Neural crest cell (in vitro differentiated cells): Measurements from ENCODE around the gene APBA2. TPM values are rescaled to one million over a fixed set of nuclear protein-coding genes. Genes with fewer than 3 reads are reported as not detected.
A peak's percentile ranks its signal among the peaks of the same experiment; 100 is the strongest.
"Not testable (repeated sequence)": the region's sequence is repeated elsewhere in the genome, so short reads cannot be mapped to it uniquely, and the experiment has no call there.

ENCODE experiments used
- DNase-seq: peaks from one replicate; pipeline ENCODE4 v3.0.0; 2021; ENCODE audit warnings: low read depth, mixed read lengths, low spot score
- H3K27ac Mint-ChIP-seq: one replicate; pipeline ENCODE4 v1.8.0; 2021; ENCODE audit warnings: mild to moderate bottlenecking, mixed read lengths; ENCODE audit not compliant: unreplicated experiment
- H3K27me3 Mint-ChIP-seq: 2 replicates; pipeline ENCODE4 v1.8.0; 2021; ENCODE audit warnings: low read depth, mild to moderate bottlenecking, mixed read lengths
- H3K36me3 Mint-ChIP-seq: 2 replicates; pipeline ENCODE4 v1.8.0; 2021; ENCODE audit warnings: low read depth, mild to moderate bottlenecking, mixed read lengths
- H3K4me1 Mint-ChIP-seq: 2 replicates; pipeline ENCODE4 v1.8.0; 2021; ENCODE audit warnings: mixed read lengths
- H3K4me3 Mint-ChIP-seq: one replicate; pipeline ENCODE4 v1.8.0; 2021; ENCODE audit warnings: mild to moderate bottlenecking, mixed read lengths
- H3K9me3 Mint-ChIP-seq: 2 replicates; pipeline ENCODE4 v1.8.0; 2021; ENCODE audit warnings: mixed read lengths
- total RNA-seq: library from RNA; stranded (reverse); gene quantifications from 2 replicates; pipeline ENCODE4 v1.2.1, GENCODE V29; 2021
- TF ChIP-seq, protein P1 (sequence below): fragments of 200-600 bp; sonication (generic); conservative IDR thresholded peaks from 2 replicates; pipeline ENCODE4 v1.5.0; 2021; ENCODE audit warnings: antibody characterized with exemption, mild to moderate bottlenecking

APBA2 gene
- total RNA-seq, 1 donor from 2014 or later, result 79.9 TPM

DNA sequence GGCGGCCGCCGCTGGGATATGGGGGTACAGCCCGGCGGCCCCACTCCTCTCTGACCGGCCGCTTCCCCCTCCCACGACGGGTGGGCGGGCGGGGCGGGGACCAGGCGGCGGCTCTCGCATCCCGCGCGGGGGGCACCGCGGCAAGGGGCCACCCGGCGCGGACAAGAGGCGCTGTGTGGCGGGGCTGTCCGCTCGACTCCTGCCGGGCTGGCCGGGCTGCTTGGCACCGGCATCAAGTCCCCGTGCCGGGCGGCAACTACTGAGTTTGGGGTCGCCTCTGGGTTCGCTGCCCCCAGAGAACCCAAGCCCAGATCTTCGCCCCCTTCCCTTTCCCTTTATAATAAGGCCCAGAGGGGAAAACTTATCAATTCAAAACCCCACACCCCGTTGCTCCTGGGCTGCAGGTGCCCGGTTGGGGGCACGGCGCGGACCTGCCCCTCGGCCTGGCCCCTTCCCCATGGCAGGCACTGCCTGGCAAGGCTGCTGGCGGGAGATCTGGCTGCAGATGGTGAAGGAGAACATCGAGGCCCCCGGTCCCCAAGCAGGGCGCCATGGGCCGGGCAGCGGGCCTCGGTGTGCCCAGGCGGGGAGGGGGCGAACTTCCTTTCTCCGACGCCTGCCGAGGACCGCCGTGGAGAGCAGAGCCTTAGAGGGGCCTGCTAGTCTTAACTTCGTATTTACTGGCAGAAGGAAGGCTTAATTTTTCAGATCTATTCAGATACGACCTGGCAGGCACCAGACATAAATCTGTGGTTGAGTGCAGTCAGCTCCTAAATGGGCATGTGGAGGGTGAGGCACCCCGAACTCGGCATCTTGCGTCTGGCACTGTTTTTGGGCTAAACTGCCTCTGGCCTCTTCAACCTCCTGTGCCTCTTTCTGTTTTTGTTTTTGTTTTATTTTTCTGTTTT, 911 bp downstream of the APBA2 start:
- TF ChIP-seq, protein P1, sequence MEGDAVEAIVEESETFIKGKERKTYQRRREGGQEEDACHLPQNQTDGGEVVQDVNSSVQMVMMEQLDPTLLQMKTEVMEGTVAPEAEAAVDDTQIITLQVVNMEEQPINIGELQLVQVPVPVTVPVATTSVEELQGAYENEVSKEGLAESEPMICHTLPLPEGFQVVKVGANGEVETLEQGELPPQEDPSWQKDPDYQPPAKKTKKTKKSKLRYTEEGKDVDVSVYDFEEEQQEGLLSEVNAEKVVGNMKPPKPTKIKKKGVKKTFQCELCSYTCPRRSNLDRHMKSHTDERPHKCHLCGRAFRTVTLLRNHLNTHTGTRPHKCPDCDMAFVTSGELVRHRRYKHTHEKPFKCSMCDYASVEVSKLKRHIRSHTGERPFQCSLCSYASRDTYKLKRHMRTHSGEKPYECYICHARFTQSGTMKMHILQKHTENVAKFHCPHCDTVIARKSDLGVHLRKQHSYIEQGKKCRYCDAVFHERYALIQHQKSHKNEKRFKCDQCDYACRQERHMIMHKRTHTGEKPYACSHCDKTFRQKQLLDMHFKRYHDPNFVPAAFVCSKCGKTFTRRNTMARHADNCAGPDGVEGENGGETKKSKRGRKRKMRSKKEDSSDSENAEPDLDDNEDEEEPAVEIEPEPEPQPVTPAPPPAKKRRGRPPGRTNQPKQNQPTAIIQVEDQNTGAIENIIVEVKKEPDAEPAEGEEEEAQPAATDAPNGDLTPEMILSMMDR, result no peak
- no peaks in the 10 kb centered on the region for H3K9me3 Mint-ChIP-seq
- H3K27ac Mint-ChIP-seq, result peak overlapping the region; percentile 28
- no peak for DNase-seq
- no peaks in the 10 kb centered on the region for H3K27me3 Mint-ChIP-seq
- H3K4me1 Mint-ChIP-seq, result peaks cover 47% of the 10 kb centered on the region
- no peaks in the 10 kb centered on the region for H3K36me3 Mint-ChIP-seq
- peak overlapping the region; percentile 92 for H3K4me3 Mint-ChIP-seq

DNA sequence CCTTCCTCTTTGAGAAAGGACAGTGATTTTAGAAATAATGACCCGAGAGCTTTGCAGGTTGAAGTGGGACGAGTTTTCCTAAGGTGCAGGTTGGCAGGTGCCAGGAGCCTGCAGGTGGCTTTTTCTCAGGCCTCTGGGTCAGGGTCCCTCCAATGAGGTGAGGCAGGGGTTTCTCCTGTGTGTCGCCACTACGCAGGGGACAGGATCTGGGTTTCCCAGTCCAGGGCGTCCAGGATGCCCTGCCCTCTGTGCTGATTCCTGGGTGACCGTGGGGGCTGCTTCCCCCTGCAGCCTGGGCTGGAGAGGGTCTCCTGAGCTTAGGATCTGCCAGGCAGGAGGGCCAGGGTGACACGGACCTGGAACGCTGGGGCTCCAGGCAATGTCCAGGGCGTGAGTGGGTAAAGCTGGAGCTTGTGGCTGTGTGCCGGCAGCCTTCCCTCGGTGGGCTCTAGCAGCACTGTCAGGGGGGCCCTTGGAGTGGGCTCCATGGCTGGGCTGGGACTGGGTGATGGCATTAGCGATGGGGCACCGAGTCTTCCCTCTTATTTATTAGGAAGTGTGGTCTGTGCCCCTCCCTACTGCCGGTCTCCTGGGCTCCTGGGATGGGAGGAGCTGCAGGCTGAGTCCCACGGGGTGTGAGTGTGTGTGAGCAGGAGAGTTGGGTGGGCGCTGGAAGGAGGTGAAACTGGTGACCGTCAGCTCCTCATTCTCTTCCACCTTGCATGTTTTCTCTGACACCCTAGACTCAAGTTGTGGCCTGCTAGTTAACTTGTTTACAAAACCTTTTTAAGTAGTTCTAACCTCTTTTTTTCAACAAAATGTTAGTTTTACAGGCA, 1.8 kb downstream of the APBA2 start:
- no peaks in the 10 kb centered on the region for H3K9me3 Mint-ChIP-seq
- H3K4me1 Mint-ChIP-seq, result peaks cover 42% of the 10 kb centered on the region
- TF ChIP-seq, protein P1, result no peak
- no peaks in the 10 kb centered on the region for H3K36me3 Mint-ChIP-seq
- no peak for DNase-seq
- peak overlapping the region; percentile 57 for H3K27ac Mint-ChIP-seq
- H3K27me3 Mint-ChIP-seq, result no peaks in the 10 kb centered on the region
- H3K4me3 Mint-ChIP-seq, result peak overlapping the region; percentile 92

DNA sequence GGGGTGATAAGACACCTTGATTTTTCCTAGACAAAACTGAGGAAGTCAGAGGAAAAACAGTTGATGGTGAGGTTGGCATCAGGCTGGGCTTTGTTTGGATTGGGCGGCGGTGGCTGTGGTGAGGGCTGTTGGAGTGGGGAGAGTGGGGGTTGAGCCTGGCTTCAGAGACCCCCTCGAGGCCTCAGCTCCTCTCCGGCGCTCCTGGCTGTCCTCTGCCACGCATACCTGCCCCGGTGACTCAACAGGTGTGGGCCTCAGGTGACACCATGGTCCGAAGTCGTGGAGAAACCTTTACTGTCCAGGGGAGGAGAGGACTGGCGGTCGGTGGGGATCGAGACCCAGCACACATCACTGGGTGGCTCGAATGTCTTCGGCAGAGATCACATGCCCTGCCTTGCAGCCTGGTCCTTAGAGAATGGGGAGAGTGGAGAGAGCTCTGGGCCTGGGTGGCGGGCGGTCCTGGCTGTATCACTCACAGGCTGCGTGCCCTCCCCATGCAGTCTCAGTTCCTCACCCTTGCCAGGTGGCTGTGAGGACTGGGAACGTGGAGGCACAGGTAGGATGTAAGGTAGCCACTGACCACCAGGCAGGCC, 2.6 kb downstream of the APBA2 start:
- Mint-ChIP-seq H3K27ac (peak overlapping the region; percentile 57), H3K9me3 (no peaks in the 10 kb centered on the region), H3K27me3 (no peaks in the 10 kb centered on the region), H3K4me1 (peaks cover 49% of the 10 kb centered on the region), H3K4me3 (peak overlapping the region; percentile 92), H3K36me3 (no peaks in the 10 kb centered on the region)
- TF ChIP-seq, protein P1, result no peak
- no peak for DNase-seq

DNA sequence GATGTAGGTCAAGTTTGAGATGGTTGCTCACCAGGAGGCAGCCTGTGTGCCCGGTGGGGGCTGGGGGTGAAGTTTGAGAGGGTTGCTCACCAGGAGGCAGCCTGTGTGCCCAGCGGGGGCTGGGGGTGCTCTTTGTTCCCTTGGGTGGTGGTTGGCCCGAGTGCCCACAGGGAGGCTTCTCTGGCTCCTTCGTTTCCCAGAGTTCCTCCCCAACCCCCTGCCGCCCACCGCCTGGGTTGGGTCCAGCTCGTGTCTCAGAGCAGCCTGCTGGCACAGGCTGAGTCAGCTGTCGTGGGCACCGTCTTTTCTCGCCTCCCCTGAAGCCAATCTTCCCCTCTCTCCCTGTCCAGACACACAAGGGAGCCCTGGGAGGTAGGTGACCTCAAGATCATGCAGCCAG, 3.1 kb downstream of the APBA2 start:
- DNase-seq, result no peak
- no peaks in the 10 kb centered on the region for H3K27me3 Mint-ChIP-seq
- TF ChIP-seq, protein P1, result no peak
- H3K9me3 Mint-ChIP-seq, result no peaks in the 10 kb centered on the region
- H3K4me1 Mint-ChIP-seq, result peaks cover 54% of the 10 kb centered on the region
- no peak overlapping the region for H3K27ac Mint-ChIP-seq
- H3K4me3 Mint-ChIP-seq, result no peak overlapping the region
- no peaks in the 10 kb centered on the region for H3K36me3 Mint-ChIP-seq

DNA sequence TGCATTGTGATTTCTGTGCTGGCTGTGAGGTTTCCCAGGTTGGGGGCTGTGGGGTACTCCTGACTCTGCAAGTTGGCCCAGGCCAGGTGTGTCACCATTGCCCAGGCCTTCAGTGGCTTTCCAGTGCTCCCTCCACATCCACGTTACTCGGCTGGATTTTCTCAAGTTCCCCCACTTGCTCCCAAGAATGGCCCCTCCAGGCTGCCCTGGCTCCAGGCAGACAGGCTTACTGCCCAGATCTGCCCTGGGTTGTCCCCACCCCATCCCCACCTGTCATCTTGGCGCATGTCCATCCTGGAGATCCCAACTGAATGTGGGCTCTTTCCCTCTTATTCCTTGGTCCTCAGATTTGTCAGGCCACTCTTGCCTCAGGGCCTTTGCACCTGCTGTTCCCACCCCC, 3.6 kb downstream of the APBA2 start:
- Mint-ChIP-seq H3K9me3 (no peaks in the 10 kb centered on the region), H3K4me3 (peak overlapping the region; percentile 73)

DNA sequence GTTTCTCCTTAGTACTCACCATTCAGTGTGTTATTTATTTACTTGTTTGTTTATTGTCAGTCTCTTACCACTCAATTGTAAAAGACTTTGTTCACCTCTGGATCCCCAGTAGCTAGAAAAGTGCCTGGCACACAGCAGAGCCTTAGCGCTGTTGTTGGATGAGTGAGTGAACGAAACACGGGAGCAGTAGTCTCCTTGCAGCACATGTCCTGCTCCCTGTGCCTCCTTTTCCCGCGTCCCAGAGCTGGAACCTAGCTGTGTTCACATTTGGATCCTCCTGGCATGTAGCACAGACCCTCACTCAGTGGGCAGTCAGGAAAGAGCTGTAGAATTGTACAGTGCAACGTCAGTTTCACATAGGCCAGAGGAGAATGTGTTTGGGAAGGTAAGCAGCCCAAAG, 4.1 kb downstream of the APBA2 start:
- DNase-seq, H3K27ac Mint-ChIP-seq, H3K27me3 Mint-ChIP-seq, H3K9me3 Mint-ChIP-seq, H3K36me3 Mint-ChIP-seq: not testable (repeated sequence)
- Mint-ChIP-seq H3K4me3 (peak overlapping the region; percentile 73), H3K4me1 (peaks cover 48% of the 10 kb centered on the region)

More for the DNA sequence above, 3.6 kb downstream of the APBA2 start:
- DNase-seq, result no peak
- Mint-ChIP-seq H3K36me3 (peaks cover 1% of the 10 kb centered on the region), H3K4me1 (peaks cover 51% of the 10 kb centered on the region), H3K27me3 (no peaks in the 10 kb centered on the region), H3K27ac (no peak overlapping the region)
- TF ChIP-seq, protein P1, result no peak

DNA sequence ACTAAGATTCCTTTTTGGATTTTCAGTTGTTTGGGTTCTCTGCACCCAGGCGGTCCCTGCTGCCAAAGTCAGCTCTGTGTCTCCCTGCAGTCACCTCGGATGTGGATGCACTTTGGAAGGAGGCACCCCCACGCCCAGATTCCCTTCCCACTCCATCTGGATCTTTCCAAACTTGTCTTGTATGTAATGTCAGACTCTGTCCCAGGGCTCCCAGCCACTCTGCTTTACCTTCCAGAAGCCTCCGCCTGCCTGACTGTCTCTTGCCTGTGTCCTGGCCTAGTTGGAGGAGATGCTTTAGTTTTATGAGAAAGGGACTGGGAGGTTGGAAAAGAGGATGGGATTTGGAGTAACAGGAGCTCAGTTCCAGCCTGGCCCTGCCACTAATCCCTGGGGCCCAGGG, 4.5 kb downstream of the APBA2 start:
- not testable (repeated sequence) for H3K9me3 Mint-ChIP-seq, H3K27ac Mint-ChIP-seq, DNase-seq, H3K27me3 Mint-ChIP-seq, H3K36me3 Mint-ChIP-seq
- peaks cover 45% of the 10 kb centered on the region for H3K4me1 Mint-ChIP-seq
- H3K4me3 Mint-ChIP-seq, result peak overlapping the region; percentile 73
